ENCODE data around the gene CDC5L.
"Not testable (repeated sequence)": the region's sequence is repeated elsewhere in the genome, so short reads cannot be mapped to it uniquely, and the experiment has no call there.

Gene CDC5L

GRCh38 chr6:44442833-44443444 is 55.4 kb downstream of the CDC5L start:
- TF ChIP-seq ZFX (IDR thresholded peaks at IDR 0.05; ENCODE audit: borderline replicate concordance) (no peak), CTCF (IDR thresholded peaks at IDR 0.05) (no peak)

GRCh38 chr6:44444853-44445252 is 57.3 kb downstream of the CDC5L start:
- TF ChIP-seq ZFX (IDR thresholded peaks at IDR 0.05; ENCODE audit: borderline replicate concordance), result no peak
- TF ChIP-seq CTCF (IDR thresholded peaks at IDR 0.05), result no peak
- no peak overlapping the region for H3K27ac ChIP-seq

More at GRCh38 chr6:44442833-44443444, 55.4 kb downstream of the CDC5L start:
- no peak overlapping the region for H3K27ac ChIP-seq

- peak overlapping the region; percentile 27 for H3K27ac ChIP-seq
- no peak for TF ChIP-seq CTCF (IDR thresholded peaks at IDR 0.05)
Measured at GRCh38 chr6:44446626-44447300, 59.3 kb downstream of the CDC5L start.

GRCh38 chr6:44449181-44449580 is 61.7 kb downstream of the CDC5L start:
- H3K27ac ChIP-seq, result not testable (repeated sequence)

- no peak for TF ChIP-seq CTCF (IDR thresholded peaks at IDR 0.05)
- no peak overlapping the region for H3K27ac ChIP-seq
Measured at GRCh38 chr6:44451803-44452695, 64.5 kb downstream of the CDC5L start.

- TF ChIP-seq ZFX (IDR thresholded peaks at IDR 0.05; ENCODE audit: borderline replicate concordance) (no peak), CTCF (IDR thresholded peaks at IDR 0.05) (no peak)
- no peak overlapping the region for H3K27ac ChIP-seq
Measured at GRCh38 chr6:44452725-44453124, 65.2 kb downstream of the CDC5L start.

- no peak for TF ChIP-seq CTCF (IDR thresholded peaks at IDR 0.05)
- TF ChIP-seq ZFX (IDR thresholded peaks at IDR 0.05; ENCODE audit: borderline replicate concordance), result no peak
- no peak overlapping the region for H3K27ac ChIP-seq
Measured at GRCh38 chr6:44453146-44453545, 65.6 kb downstream of the CDC5L start.
